Measurements from ENCODE around the gene GLE1.

Gene GLE1

DNA sequence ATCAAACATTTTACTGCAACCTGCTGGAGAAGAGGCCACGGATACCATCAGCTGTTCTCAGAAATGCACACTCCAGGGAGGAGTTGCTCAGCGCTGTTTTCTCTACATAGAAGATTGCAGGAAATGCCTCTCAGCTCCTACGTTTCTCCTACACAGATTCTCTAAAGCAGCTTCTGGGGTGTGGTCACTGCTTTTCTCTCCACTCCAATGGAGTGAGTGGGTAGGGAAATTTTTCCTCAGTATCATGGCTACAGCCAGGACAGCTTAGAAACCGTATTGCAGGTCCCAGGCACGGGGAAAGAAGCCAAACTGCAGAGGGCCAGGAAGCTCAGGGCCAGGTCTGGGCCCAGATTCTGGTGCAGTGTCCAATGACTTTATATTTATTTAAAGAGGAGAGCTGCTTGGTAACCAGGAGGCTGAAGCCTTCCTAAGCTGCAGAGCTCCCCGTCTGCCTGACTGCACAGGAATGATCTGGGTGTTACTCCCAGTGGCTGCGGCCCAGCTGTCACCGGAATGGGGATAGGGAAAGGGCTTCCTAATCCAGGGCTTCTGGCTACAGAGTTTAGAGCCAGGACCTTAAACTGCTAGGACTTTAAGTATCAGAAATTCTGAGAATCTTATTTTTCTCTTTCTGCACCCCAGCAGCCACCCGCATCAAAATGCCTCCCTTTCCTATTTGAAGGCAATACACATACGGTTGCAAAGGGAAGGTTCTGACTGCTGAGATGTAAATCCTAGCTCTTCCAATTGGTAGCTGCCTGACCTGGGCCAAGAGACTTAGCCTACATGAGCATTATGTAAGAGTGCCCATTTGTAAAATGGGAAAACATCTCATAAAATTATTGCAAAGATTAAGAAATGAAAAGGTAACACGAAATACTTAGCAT, 46.5 kb downstream of the GLE1 start:
- Histone ChIP-seq H3K4me2 (ENCODE audit: low read length) (peak overlapping the region; percentile 82), H3K4me3 (ENCODE audit: low read length) (peak overlapping the region; percentile 84), H3K9me3 (ENCODE audit: control insufficient read depth, insufficient read depth, low read length) (no peaks in the 10 kb centered on the region), H3K9me2 (replicated peaks; ENCODE audit: control insufficient read depth, low read length) (no peaks in the 10 kb centered on the region), H3K27me3 (ENCODE audit: control insufficient read depth, low read length) (no peaks in the 10 kb centered on the region), H4K20me1 (ENCODE audit: control insufficient read depth, insufficient read depth, low read depth, low read length) (peaks cover 9% of the 10 kb centered on the region; the same call in 1 of the 2 replicates), H3K4me1 (ENCODE audit: control insufficient read depth, low read length) (peaks cover 34% of the 10 kb centered on the region), H3K27ac (ENCODE audit: low read depth, low read length) (no peak overlapping the region), H3K79me2 (ENCODE audit: control insufficient read depth, low read length) (peaks cover 35% of the 10 kb centered on the region), H3K36me3 (ENCODE audit: control insufficient read depth, low read length) (peaks cover 9% of the 10 kb centered on the region), H3F3A (ENCODE audit: control insufficient read depth, insufficient read depth) (peaks cover 3% of the 10 kb centered on the region; the same call in 1 of the 2 replicates)
- TF ChIP-seq, protein P1, sequence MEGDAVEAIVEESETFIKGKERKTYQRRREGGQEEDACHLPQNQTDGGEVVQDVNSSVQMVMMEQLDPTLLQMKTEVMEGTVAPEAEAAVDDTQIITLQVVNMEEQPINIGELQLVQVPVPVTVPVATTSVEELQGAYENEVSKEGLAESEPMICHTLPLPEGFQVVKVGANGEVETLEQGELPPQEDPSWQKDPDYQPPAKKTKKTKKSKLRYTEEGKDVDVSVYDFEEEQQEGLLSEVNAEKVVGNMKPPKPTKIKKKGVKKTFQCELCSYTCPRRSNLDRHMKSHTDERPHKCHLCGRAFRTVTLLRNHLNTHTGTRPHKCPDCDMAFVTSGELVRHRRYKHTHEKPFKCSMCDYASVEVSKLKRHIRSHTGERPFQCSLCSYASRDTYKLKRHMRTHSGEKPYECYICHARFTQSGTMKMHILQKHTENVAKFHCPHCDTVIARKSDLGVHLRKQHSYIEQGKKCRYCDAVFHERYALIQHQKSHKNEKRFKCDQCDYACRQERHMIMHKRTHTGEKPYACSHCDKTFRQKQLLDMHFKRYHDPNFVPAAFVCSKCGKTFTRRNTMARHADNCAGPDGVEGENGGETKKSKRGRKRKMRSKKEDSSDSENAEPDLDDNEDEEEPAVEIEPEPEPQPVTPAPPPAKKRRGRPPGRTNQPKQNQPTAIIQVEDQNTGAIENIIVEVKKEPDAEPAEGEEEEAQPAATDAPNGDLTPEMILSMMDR (IDR thresholded peaks at IDR 0.05; ENCODE audit: low read depth, low read length, poor library complexity, severe bottlenecking), result no peak
- no peak for TF ChIP-seq EZH2phosphoT487 (IDR thresholded peaks at IDR 0.05; ENCODE audit: borderline replicate concordance, low read length)

DNA sequence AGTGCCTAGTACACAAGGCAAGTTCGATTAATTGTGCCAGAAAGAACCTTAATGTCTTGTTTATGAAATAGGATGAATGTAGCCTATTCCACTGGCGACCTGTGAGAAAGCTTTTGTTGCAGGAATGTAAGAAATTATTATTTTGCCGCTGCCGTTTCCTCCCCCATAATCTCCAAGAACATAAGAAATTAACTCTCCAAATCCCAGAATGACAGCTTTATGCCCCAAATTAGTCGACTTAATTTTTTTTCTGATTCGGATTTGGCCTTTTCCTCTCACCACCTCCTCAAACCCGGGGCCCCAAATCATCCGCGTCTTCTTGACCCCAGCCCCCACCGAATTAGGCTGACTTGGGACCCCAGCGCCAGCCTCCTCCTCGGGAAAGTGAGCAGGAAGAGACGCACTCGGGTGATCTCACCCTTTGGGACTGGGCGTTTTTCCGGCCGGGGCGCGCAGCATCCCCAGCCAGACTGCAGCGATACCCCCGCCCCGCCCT, 47.2 kb downstream of the GLE1 start:
- no peaks in the 10 kb centered on the region for H3K27me3 ChIP-seq (ENCODE audit: control insufficient read depth, low read length)
- no peaks in the 10 kb centered on the region for H3K9me3 ChIP-seq (ENCODE audit: control insufficient read depth, insufficient read depth, low read length)
- H4K20me1 ChIP-seq (ENCODE audit: control insufficient read depth, insufficient read depth, low read depth, low read length), result peaks cover 9% of the 10 kb centered on the region; the same call in 1 of the 2 replicates
- H3K79me2 ChIP-seq (ENCODE audit: control insufficient read depth, low read length), result peaks cover 42% of the 10 kb centered on the region
- peak overlapping the region; percentile 82 for H3K4me2 ChIP-seq (ENCODE audit: low read length)
- peaks cover 13% of the 10 kb centered on the region for H3K36me3 ChIP-seq (ENCODE audit: control insufficient read depth, low read length)
- H3K4me3 ChIP-seq (ENCODE audit: low read length), result peak overlapping the region; percentile 84
- TF ChIP-seq, protein P1 (IDR thresholded peaks at IDR 0.05; ENCODE audit: low read depth, low read length, poor library complexity, severe bottlenecking), result no peak
- no peak for TF ChIP-seq EZH2phosphoT487 (IDR thresholded peaks at IDR 0.05; ENCODE audit: borderline replicate concordance, low read length)
- peaks cover 4% of the 10 kb centered on the region; the same call in 1 of the 2 replicates for H3F3A ChIP-seq (ENCODE audit: control insufficient read depth, insufficient read depth)
- H3K9me2 ChIP-seq (replicated peaks; ENCODE audit: control insufficient read depth, low read length), result no peaks in the 10 kb centered on the region
- peaks cover 41% of the 10 kb centered on the region for H3K4me1 ChIP-seq (ENCODE audit: control insufficient read depth, low read length)
- peak overlapping the region; percentile 23; the same call in 1 of the 2 replicates for H3K27ac ChIP-seq (ENCODE audit: low read depth, low read length)

DNA sequence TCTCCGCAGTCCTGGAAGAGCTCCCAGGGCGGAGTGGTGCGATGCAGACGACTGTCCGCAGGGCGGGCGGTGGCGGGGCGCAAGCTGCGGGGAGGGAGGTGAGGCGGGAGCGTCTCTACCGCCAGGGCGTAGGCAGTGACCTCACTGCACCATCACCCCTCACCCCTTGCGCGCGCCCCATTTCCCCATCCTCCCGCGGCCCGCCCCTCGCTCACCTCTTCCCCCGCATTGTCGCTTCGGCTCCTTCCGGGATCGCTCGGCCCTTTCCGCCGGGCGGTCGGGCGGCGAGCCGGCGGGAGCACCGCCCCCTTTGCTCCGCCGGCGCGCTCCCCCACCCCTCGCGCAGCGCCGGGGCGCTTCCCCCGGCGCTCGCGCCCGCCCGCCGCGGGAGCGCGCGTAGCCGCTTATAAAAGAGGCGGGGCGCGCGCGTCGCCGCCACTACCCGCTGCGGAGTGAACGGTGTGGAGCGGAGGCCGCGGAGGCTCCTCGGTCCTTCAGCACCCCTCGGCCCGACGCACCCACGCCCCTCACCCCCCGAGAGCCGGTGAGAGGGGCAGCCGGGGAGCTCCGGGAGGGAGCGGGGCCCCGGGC, 47.7 kb downstream of the GLE1 start, which contains the start of gene SPTAN1:
SPTAN1 (plus strand) TSS at position 435 of the 591 bp plus-strand sequence. CDS start 14,154 bp downstream, outside the sequence.
- H3K79me2 ChIP-seq (ENCODE audit: control insufficient read depth, low read length), result peaks cover 48% of the 10 kb centered on the region
- H4K20me1 ChIP-seq (ENCODE audit: control insufficient read depth, insufficient read depth, low read depth, low read length), result peaks cover 9% of the 10 kb centered on the region; the same call in 1 of the 2 replicates
- peak within 1 kb of the TSS; percentile 92 for H3K4me2 ChIP-seq (ENCODE audit: low read length)
- peaks cover 17% of the 10 kb centered on the region for H3K36me3 ChIP-seq (ENCODE audit: control insufficient read depth, low read length)
- peaks cover 6% of the 10 kb centered on the region; the same call in 1 of the 2 replicates for H3F3A ChIP-seq (ENCODE audit: control insufficient read depth, insufficient read depth)
- H3K9me3 ChIP-seq (ENCODE audit: control insufficient read depth, insufficient read depth, low read length), result no peaks in the 10 kb centered on the region
- TF ChIP-seq, protein P1 (IDR thresholded peaks at IDR 0.05; ENCODE audit: low read depth, low read length, poor library complexity, severe bottlenecking), result no peak
- TF ChIP-seq EZH2phosphoT487 (IDR thresholded peaks at IDR 0.05; ENCODE audit: borderline replicate concordance, low read length), result no peak
- no peaks in the 10 kb centered on the region for H3K9me2 ChIP-seq (replicated peaks; ENCODE audit: control insufficient read depth, low read length)
- H3K27me3 ChIP-seq (ENCODE audit: control insufficient read depth, low read length), result no peaks in the 10 kb centered on the region
- H3K27ac ChIP-seq (ENCODE audit: low read depth, low read length), result peak within 1 kb of the TSS; percentile 23
- peak within 1 kb of the TSS; percentile 84 for H3K4me3 ChIP-seq (ENCODE audit: low read length)
- peaks cover 46% of the 10 kb centered on the region for H3K4me1 ChIP-seq (ENCODE audit: control insufficient read depth, low read length)
